HFF-Myc (cell line): ENCODE measurements around the gene WDR49.

Experiments used
- DNase-seq: peaks from one replicate; pipeline ENCODE4 v3.0.0-alpha.2; 2011; ENCODE audit warnings: low read depth; ENCODE audit errors: extremely low read depth
- H3K4me3 ChIP-seq: replicated peaks from 2 replicates; pipeline ENCODE4 v1.5.1; 2011; ENCODE audit warnings: low read depth, mild to moderate bottlenecking, control low read depth, low read length
- CTCF ChIP-seq: IDR thresholded peaks from 2 replicates; pipeline ENCODE4 v1.5.1; 2012; ENCODE audit warnings: mild to moderate bottlenecking, low read depth, low read length, control low read depth; ENCODE audit errors: missing control alignments

Gene WDR49

GRCh38 chr3:167466966-167467365, 186.8 kb downstream of the WDR49 start:
- DNase-seq, result no peak
- TF ChIP-seq CTCF, result no peak
- no peak overlapping the region for H3K4me3 ChIP-seq

GRCh38 chr3:167456157-167456799, 197.5 kb downstream of the WDR49 start:
- no peak overlapping the region for H3K4me3 ChIP-seq
- no peak for DNase-seq
- no peak for TF ChIP-seq CTCF

DNA sequence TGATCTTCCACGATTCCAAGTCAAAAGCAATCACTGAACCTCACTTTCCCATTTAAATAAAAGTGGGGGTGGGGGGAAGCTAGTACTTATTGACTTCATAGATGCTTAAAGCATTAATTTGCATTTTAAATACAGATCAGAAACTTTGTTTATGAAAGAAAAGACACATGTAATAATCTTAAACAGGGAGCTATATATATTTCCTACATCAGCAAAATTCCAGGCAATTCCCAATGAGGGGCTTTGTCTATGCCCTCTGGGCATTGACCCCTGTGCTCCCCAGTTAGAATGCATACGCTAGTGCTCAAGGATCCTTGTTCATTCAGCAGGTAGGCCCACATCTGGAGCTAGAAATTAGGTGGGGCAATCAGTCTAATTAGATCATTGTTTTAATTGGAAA, 199.9 kb downstream of the WDR49 start:
- no peak overlapping the region for H3K4me3 ChIP-seq
- no peak for DNase-seq
- no peak for TF ChIP-seq CTCF

DNA sequence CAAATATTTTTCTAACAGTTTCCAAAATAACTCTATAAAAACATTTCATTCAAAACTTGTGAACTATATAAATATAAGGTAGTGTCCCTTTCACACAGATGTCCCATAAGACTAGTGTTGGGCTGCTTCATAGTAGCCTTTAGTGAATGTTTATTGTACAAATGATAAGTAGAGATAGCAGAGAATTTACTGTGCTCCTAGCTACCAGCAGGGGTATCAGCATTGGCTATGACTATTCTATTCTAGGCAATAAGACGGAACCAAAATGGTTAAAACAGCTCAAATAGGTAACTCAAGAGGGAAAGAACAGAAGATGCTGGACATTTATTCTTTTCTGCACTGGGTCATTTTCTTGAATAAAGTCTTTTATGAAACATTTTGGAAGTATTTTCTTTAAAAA, 202.5 kb downstream of the WDR49 start:
- TF ChIP-seq CTCF, result no peak
- H3K4me3 ChIP-seq, result no peak overlapping the region
- DNase-seq, result no peak

DNA sequence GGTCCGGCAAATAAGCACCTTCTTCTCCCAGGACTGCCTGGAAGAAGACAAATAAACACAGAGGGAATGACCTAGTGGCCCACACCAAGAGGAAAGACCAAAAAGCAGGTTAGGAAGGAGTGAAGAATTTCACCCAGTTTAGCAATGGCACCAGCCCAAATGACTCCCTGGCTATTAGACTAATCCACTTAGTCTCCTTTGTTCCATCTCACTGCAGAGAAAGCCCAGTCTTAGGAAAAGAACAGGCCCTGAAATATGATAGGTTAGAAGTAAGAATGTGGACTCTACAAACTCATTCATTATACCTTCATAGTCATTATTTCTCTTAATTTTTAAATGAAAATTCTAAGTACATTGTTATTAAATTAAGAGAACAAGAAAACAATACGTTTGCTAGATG, 203.1 kb downstream of the WDR49 start:
- TF ChIP-seq CTCF, result no peak
- DNase-seq, result no peak
- H3K4me3 ChIP-seq, result no peak overlapping the region

GRCh38 chr3:167450195-167450594, 203.5 kb downstream of the WDR49 start:
- no peak for TF ChIP-seq CTCF
- no peak overlapping the region for H3K4me3 ChIP-seq
- DNase-seq, result no peak

DNA sequence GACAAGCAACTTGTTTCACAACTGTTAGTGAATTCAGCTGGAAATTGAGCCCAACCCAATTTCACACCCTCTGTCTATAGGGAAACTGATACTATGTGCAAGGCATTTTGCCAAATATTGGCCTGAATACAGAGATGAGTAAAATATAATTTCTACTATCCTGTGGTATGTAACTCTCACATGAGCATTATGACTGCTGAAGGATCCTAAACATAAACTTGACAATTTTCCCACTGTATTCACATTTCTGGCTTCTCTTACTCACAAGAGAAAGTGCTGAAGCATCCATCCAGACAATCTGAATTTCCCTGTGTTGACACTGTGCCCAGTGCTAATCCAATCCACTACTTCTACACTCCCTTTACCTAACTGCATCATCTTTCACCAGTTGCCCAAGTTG, 208.3 kb downstream of the WDR49 start:
- TF ChIP-seq CTCF, result no peak
- H3K4me3 ChIP-seq, result no peak overlapping the region
- no peak for DNase-seq
